Activated T-cell treated with anti-CD3 and anti-CD28 coated beads for 24 hours (primary cell): ENCODE data around the gene ADNP.

ENCODE experiments used
- DNase-seq: peaks from one replicate; pipeline ENCODE4 v3.0.0-alpha.2; 2020; ENCODE audit warnings: low read depth

The ADNP gene

DNA sequence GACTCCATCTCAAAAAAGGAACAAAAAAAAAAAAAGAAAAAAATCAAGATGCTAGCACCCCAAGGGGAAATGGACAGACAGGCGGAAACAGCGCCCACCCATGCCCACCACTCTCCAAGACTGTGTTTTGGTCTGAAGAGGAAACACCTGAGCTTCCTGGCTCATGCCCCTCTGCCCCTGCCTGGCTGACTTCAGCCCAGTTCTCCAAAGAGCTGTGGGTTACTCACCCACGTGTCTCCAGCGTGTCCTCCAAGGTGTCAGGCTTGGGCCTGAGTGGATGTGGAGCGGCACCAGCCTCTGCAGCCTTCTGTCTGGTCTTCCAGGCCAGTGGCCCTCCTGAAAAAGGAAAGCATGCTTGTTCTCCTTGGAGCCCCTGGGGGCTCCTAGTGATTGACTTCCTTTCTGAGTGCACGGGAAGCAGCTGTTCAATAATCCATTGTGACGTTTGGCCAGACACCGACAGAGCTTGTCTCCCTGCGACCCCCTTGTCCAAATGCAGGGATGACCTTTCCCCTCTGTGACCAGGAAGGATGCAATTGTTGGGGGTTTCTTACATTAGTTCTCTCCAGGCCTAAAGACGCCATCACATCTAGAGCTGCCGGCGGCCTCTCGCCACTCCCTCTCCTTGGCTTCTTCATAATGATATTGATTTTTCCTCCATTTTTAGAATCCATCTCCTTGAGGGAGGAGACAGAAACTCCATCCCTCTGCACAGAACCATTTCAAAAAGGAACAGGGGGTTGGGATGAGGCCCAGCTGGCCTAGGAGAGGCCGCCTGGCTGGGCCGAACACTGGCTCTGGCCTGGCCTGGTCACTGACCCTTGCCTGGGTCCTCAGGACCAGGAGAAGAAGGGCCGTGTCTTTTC, 58.4 kb downstream of the ADNP start:
- DNase-seq = no peak

DNA sequence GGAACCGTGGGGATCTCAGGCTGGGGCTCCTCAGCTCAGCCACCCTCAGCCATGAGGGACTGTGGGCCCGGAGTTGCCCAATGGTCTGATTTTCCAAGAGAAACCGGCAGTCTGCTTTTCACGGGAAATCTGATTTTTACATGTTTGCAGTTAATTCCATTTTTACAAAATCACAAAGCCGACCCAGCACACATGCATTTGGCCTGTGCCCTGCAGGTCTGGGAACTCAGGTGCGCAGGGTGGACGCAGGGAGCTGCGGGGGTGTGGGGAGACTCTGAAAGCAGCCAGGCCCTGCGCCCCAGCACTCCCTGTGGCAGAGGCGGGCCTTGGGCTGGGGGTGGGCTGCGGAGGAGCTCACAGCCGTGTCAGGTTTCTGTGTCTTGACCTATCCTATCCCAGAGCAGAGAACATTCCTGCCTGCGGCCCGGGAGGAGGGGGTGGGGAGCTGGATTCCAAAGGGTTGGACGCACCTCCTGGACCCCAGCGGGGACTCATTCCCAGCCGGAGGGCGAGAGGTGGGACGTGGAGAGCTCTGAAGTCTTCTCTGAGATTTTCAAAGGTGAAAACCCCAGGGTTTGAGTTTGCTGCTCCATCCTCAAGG, 60.6 kb downstream of the ADNP start:
- no peak for DNase-seq

- no peak for DNase-seq
Measured at GRCh38 chr20:50868509-50869495, 62.4 kb downstream of the ADNP start.

GRCh38 chr20:50867805-50868204, 63.4 kb downstream of the ADNP start:
- DNase-seq = no peak

DNA sequence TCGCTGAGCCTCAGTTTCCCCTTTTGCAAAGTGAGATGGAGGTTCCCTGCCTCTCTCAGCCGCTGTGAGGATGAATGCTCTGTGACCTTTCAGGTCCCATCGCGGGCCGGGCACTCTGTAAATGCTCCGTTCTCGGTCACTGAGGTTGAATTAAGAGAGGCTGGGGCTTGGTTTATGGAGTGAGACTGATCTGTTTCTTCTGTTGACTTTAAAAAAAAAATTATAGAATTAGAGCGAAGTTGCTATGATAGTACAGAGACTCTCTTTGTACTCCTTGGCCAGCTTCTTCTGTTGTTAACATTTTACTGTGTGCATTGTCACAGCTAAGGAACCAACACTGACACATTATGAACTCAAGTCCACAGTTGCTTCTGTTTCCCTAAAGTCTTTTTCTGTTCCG, 64.4 kb downstream of the ADNP start:
- no peak for DNase-seq

GRCh38 chr20:50866036-50866685, 65.1 kb downstream of the ADNP start:
- DNase-seq = no peak

DNA sequence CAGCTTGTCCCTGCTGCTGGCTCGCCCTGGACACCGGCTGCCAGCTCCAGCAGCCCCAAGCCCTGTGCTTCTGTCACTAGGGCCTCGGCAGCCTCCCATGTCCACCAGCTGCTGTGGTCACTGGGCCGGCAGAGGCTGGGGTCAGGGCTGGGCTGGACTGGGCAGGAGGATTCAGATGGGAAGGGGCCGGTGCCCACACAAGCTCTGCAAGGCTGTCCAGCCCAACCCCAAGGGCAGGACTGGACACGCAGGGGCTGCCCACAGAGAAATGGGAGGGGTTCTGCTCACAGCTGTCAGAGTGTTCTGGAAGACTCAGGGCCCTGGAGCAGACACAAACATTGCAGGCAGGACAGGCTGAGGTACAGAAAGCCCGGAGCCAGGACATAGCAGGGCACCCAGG, 65.6 kb downstream of the ADNP start:
- DNase-seq = no peak

DNA sequence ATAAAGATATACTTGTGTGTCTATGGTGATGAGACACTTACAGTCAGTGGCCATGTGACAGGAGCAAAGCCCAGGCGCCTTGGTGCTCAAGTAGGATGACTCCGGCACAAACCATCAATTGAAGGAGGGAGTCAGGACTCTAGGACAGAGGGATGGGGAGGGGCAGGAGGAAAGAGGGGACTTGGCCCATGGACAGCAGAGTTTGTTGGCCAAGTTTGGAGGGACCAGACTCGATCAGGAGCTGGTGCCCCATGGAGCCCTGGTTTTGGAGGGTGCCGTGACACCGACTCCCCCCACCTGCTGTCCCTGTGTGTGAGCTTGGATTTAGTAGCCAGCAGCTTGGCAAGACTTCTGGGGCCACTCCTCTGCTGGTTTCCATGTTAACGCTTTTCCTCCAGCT, 66.1 kb downstream of the ADNP start:
- no peak for DNase-seq

- DNase-seq = no peak
Measured at GRCh38 chr20:50862546-50862945, 68.7 kb downstream of the ADNP start.

DNA sequence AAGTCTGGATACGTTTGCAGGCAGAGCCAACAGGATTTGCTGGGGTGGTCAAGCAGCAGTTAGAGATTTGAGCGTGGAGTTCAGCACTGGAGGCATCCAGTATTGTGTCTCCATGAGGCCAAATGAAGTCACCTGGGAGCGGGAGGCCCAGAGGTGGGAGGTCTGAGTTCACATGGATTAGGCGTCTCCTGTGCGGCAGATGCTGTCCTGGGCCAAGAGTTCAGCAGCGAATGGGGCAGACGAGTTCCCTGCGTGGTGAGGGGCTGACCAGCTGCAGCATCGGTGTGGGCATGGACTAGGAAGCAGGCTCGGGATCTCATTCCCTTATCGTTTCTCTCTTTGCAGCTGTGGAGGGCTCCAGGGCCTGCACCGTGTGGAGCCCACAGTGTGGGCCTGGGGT, 70.2 kb downstream of the ADNP start:
- no peak for DNase-seq

GRCh38 chr20:50859161-50859560, 72.1 kb downstream of the ADNP start:
- no peak for DNase-seq

- no peak for DNase-seq
Measured at GRCh38 chr20:50858525-50858924, 72.7 kb downstream of the ADNP start.

GRCh38 chr20:50857348-50857747, 73.9 kb downstream of the ADNP start:
- DNase-seq = no peak

- DNase-seq = no peak
Measured at GRCh38 chr20:50856475-50857041, 74.7 kb downstream of the ADNP start.

DNA sequence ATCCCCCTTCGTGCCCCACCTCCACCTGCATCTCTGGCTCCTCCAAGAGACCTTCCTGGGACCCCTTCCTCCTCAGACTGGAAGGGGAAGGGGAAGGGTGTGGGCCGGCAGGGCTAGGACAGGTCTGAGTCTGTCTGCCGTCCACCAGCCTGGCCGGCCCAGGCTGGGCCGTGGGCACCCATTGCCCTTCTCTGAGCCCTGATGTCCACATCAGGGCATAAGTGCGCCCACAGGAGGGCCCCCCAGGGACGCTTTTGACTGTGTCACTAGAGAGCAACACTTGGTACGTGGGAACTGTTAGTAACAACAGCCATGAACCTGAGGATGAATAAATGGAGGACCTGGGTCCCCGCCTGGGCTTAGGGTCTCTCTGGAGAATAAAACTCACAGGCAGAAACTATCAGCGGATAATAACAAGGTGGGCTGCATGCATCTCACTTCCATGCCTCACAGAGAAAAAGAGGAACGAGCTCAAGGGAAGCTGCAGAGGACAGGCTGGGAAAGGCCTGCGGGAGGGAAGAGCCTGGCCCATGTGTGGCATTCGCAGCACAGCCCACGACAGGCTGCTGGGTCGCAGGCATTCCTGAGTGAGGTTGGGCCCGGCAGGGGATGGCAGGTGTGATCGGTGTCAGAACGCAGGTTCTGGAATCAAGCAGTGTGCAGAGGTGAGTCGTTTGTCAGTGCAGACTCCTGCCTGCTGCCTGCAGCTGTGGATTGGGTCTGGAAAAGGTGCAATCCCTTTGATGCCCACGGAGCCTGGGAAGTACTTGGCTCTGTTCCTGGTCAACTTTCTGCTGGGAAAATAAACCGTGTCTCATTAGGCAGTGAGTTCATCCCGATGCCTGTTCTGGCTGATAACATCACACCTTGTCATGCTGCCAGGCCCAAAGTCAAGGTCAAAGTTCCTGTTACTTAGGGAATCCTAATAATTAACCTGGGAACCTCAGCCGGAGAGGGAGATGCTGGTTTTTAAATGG, 75.5 kb downstream of the ADNP start:
- DNase-seq = no peak

GRCh38 chr20:50854506-50855249, 76.6 kb downstream of the ADNP start:
- no peak for DNase-seq

DNA sequence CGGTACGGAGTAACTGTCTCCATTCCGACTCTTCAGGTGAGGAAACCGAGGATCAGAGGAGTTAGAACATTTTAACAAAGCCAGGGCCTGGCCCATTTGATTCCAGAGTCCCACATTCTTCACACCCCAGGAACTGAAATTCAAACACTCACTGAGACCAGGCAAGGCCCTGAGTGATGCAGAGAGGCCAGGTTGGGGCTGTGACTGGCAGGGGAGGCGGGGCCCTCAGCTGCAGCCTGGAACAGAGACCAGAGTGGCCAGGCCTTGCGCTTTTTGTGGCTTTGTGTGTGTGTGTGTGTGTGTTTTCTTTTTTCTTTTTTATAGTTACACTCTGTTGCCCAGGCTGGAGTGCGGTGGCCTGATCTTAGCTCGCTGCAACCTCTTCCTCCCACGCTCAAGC, 79.2 kb downstream of the ADNP start:
- DNase-seq = no peak

DNA sequence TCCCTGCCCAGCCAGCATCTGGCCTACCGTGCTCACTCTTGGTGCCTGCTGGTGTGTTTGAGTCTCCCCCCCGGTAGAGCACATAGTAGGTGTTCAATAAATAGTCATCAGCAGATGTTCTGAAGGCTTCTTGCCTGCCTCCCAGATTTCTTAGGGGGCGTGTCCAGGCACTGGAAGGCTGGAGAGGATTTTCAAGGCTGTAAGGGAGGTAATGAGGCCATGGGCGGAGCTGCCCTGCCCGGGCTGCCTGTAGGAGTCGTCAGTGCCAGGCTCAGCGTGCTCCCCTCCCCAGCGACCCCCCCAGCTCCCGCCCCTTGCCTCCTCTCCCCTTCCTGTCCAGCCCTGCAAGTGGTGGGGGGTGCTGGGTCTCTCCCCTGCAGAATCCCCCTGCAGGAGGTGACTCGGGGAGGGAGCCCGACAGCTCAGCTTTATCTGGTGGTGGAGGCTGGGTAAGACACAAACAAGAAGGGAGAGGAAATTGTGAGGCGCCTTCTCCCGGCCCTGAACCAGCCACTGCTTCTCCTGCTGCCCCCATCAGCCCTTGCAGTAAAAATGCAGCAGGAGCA, 80.4 kb downstream of the ADNP start:
- no peak for DNase-seq
